Esophagus muscularis mucosa (tissue), 4 donors: ENCODE data around the gene ZMYND15. TPM values are rescaled to one million over a fixed set of nuclear protein-coding genes. Genes with fewer than 3 reads are reported as not detected.
"Not testable (repeated sequence)": the region's sequence is repeated elsewhere in the genome, so short reads cannot be mapped to it uniquely, and the experiment has no call there.

Experiments used
- DNase-seq: peaks from one replicate; pipeline ENCODE4 v3.0.0-alpha.2; 2017; ENCODE audit errors: extremely low spot score
- H3K27ac ChIP-seq, 4 donors: fragments of 200-600 bp; sonication (generic); replicated peaks in 1 of 4; 1 replicate in 3 of 4; 2 replicates in 1 of 4; pipeline ENCODE4 v1.5.1; 2016 to 2019; ENCODE audit warnings: mild to moderate bottlenecking in 1 of 4
- H3K27me3 ChIP-seq, 4 donors: fragments of 200-600 bp; sonication (generic); one replicate each; pipeline versions ENCODE4 v1.5.1 to v1.6.0; 2016 to 2019
- H3K36me3 ChIP-seq, 4 donors: fragments of 200-600 bp; sonication (generic); one replicate each; pipeline ENCODE4 v1.5.1; 2016 to 2019
- H3K4me1 ChIP-seq, 4 donors: fragments of 200-600 bp; sonication (generic); one replicate each; pipeline ENCODE4 v1.5.1; 2016 to 2019
- H3K4me3 ChIP-seq, 4 donors: fragments of 200-600 bp; sonication (generic); 1 replicate in 2 of 4; 2 replicates in 2 of 4; pipeline ENCODE4 v1.5.1; 2016 to 2019; ENCODE audit warnings: mild to moderate bottlenecking in 4 of 4, moderate library complexity in 1 of 4
- H3K9me3 ChIP-seq, 4 donors: fragments of 200-600 bp; sonication (generic); 1 replicate in 3 of 4; 2 replicates in 1 of 4; pipeline ENCODE4 v1.5.1; 2016 to 2019
- CTCF ChIP-seq, 3 experiments: fragments of 200-600 bp in 2 of 3; fragments of 450-650 bp in 1 of 3; sonication (generic) in 2 of 3; IDR thresholded peaks; one replicate each; pipeline ENCODE4 v1.5.1; 2017 to 2019; ENCODE audit warnings: antibody characterized with exemption in 3 of 3, mild to moderate bottlenecking in 2 of 3, moderate library complexity in 1 of 3
- EP300 ChIP-seq: sonication (generic); formaldehyde crosslinking; IDR thresholded peaks from one replicate; pipeline ENCODE4 v1.6.1; 2017; ENCODE audit warnings: antibody characterized with exemption
- POLR2A ChIP-seq: fragments of 450-650 bp; IDR thresholded peaks from one replicate; pipeline ENCODE4 v1.6.1; 2017; ENCODE audit warnings: antibody characterized with exemption, moderate library complexity, mild to moderate bottlenecking, low read depth
- POLR2AphosphoS5 ChIP-seq, 2 donors: sonication (generic); formaldehyde crosslinking; IDR thresholded peaks; one replicate each; pipeline ENCODE4 v1.6.1; 2017; ENCODE audit warnings: antibody characterized with exemption in 2 of 2
- WGBS: methylation state at CpG from one replicate; pipeline ENCODE4 v1.1.5; 2018; 5-methylcytosine and 5-hydroxymethylcytosine counted together
- intact Hi-C: fragments of 100-400 bp; cut with DNase I; formaldehyde crosslinking; loops from one replicate; pipeline ENCODE4 v1.15.1; 2023
- total RNA-seq, 4 donors: library from RNA; depleted of rRNA; stranded (reverse); fragments of >200 nt; gene quantifications; one replicate each; pipeline versions ENCODE4 v1.1.0 to v1.2.1, GENCODE V29; 2016

ZMYND15 gene
- total RNA-seq, 4 donors from 2014 or later: 0.23 to 0.50 (median 0.42) TPM; not detected in 1

GRCh38 chr17:4711661-4712181 is 27.9 kb upstream of the ZMYND15 start:
- peaks cover 17 to 32% (median 28%) of the 10 kb centered on the region in 4 donors for H3K4me1 ChIP-seq
- no peaks in the 10 kb centered on the region for H3K27me3 ChIP-seq
- H3K36me3 ChIP-seq: peaks cover 5 to 12% (median 9%) of the 10 kb centered on the region in 4 donors
- TF ChIP-seq POLR2AphosphoS5 (IDR thresholded peaks at IDR 0.05) (no peak), CTCF (IDR thresholded peaks at IDR 0.05) (no peak), POLR2A (no peak), EP300 (no peak)
- H3K4me3 ChIP-seq: peak overlapping the region in 3 of 4 donors; percentile 73 to 84 (median 81)
- intact Hi-C loops: no loop called here
- H3K27ac ChIP-seq: peak overlapping the region; percentile 48 to 89 (median 84)
- DNase-seq: no peak
- WGBS: 56% methylated on average over 6 of the region's 6 CpGs
- H3K9me3 ChIP-seq: no peaks in the 10 kb centered on the region

- Histone ChIP-seq H3K27ac (peak overlapping the region in 1 of 4 donors; percentile 1), H3K36me3 (peaks cover 13 to 20% (median 17%) of the 10 kb centered on the region in 4 donors), H3K9me3 (no peaks in the 10 kb centered on the region), H3K4me1 (peaks cover 17 to 32% (median 28%) of the 10 kb centered on the region in 4 donors), H3K27me3 (no peaks in the 10 kb centered on the region), H3K4me3 (peak overlapping the region in 2 of 4 donors; percentile 20 to 84)
- no peak for DNase-seq
- TF ChIP-seq EP300 (no peak), POLR2AphosphoS5 (IDR thresholded peaks at IDR 0.05) (peak in 1 of 2 donors; percentile 11), CTCF (IDR thresholded peaks at IDR 0.05) (no peak), POLR2A (no peak)
- intact Hi-C loops: no loop called here
- 100% methylated on average over 3 of the region's 3 CpGs for WGBS
Observed at GRCh38 chr17:4712526-4712925, 27.1 kb upstream of the ZMYND15 start.

- intact Hi-C loops, H3K4me3 ChIP-seq, H3K27me3 ChIP-seq, H3K27ac ChIP-seq, DNase-seq, H3K9me3 ChIP-seq: not testable (repeated sequence)
- Histone ChIP-seq H3K36me3 (peaks cover 17 to 37% (median 35%) of the 10 kb centered on the region in 4 donors), H3K4me1 (peaks cover 17 to 27% (median 24%) of the 10 kb centered on the region in 4 donors)
- WGBS: 78% methylated on average over 9 of the region's 15 CpGs
Observed at GRCh38 chr17:4714340-4715062, 25.1 kb upstream of the ZMYND15 start.

- Histone ChIP-seq H3K36me3 (peaks cover 17 to 44% (median 37%) of the 10 kb centered on the region in 4 donors), H3K4me1 (peaks cover 13 to 28% (median 21%) of the 10 kb centered on the region in 4 donors), H3K27me3 (no peaks in the 10 kb centered on the region), H3K9me3 (no peaks in the 10 kb centered on the region), H3K4me3 (no peak overlapping the region), H3K27ac (no peak overlapping the region)
- DNase-seq: no peak
- TF ChIP-seq POLR2A: no peak
- TF ChIP-seq EP300: no peak
- TF ChIP-seq CTCF (IDR thresholded peaks at IDR 0.05): no peak
- no peak for TF ChIP-seq POLR2AphosphoS5 (IDR thresholded peaks at IDR 0.05)
- 67% methylated on average over 8 of the region's 11 CpGs for WGBS
- intact Hi-C loops: no loop called here
Observed at GRCh38 chr17:4715063-4715744, 24.4 kb upstream of the ZMYND15 start.

- Histone ChIP-seq H3K9me3 (no peaks in the 10 kb centered on the region), H3K4me1 (peaks cover 9 to 22% (median 16%) of the 10 kb centered on the region in 4 donors), H3K27ac (no peak overlapping the region), H3K27me3 (no peaks in the 10 kb centered on the region), H3K4me3 (no peak overlapping the region), H3K36me3 (peaks cover 17 to 53% (median 39%) of the 10 kb centered on the region in 4 donors)
- 84% methylated on average over 6 of the region's 10 CpGs for WGBS
- intact Hi-C loops: no loop called here
- no peak for DNase-seq
- TF ChIP-seq POLR2A (no peak), POLR2AphosphoS5 (IDR thresholded peaks at IDR 0.05) (no peak), EP300 (no peak), CTCF (IDR thresholded peaks at IDR 0.05) (no peak)
Observed at GRCh38 chr17:4716081-4716480, 23.6 kb upstream of the ZMYND15 start.
